GM12872 (cell line): ENCODE results near the gene ATL2.

Source experiments
- CTCF ChIP-seq: IDR thresholded peaks from 3 replicates; pipeline ENCODE4 v1.5.1; 2011; ENCODE audit warnings: low read depth, mild to moderate bottlenecking, low read length, moderate library complexity; ENCODE audit not compliant: insufficient read depth

The ATL2 gene

GRCh38 chr2:38266382-38267061 lies 110.6 kb downstream of the ATL2 start:
- TF ChIP-seq CTCF = no peak

GRCh38 chr2:38265461-38265860 lies 111.6 kb downstream of the ATL2 start:
- no peak for TF ChIP-seq CTCF

GRCh38 chr2:38264396-38265221 lies 112.5 kb downstream of the ATL2 start:
- no peak for TF ChIP-seq CTCF

- no peak for TF ChIP-seq CTCF
Measured at GRCh38 chr2:38263293-38263692, 113.8 kb downstream of the ATL2 start.

GRCh38 chr2:38262069-38262871 lies 114.8 kb downstream of the ATL2 start:
- no peak for TF ChIP-seq CTCF

- no peak for TF ChIP-seq CTCF
Measured at GRCh38 chr2:38261569-38262068, 115.5 kb downstream of the ATL2 start.

- TF ChIP-seq CTCF = no peak
Measured at GRCh38 chr2:38260972-38261371, 116.1 kb downstream of the ATL2 start.
